ENCODE data around the gene RGS6. TPM values are rescaled to one million over a fixed set of nuclear protein-coding genes. Genes with fewer than 3 reads are reported as not detected.

Gene RGS6
- polyA plus RNA-seq, 4 donors: 1.1 to 11.3 (median 1.3) TPM

GRCh38 chr14:72595152-72595862, 663.1 kb downstream of the RGS6 start:
- DNase-seq (ENCODE audit: low read depth in 4 of 4, low spot score in 3 of 4): no peak

GRCh38 chr14:72597252-72598233, 665.3 kb downstream of the RGS6 start:
- no peak for DNase-seq (ENCODE audit: low read depth in 4 of 4, low spot score in 3 of 4)

DNA sequence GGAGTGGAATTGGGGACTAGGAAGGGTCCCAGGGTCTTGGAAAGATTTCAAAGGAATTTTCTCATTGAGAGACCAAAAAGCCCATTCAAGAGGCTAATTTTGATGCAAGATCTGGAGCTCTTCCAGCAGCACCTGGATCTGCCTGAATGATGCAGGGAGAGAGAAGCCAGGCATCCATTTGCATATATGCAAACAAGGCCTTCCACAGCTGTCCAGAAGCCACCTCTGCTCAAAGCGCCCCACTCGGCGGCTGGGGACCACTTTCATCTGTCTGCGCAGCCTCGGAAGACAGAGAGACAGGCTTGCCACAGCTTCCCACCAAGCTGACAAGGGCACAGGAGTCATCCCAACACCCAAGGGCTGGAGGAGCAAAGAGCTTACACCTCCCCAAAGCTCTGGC, 666.1 kb downstream of the RGS6 start:
- no peak for DNase-seq (ENCODE audit: low read depth in 4 of 4, low spot score in 3 of 4)

- no peak for DNase-seq (ENCODE audit: low read depth in 4 of 4, low spot score in 3 of 4)
Observed at GRCh38 chr14:72599579-72600470, 667.6 kb downstream of the RGS6 start.

- DNase-seq (ENCODE audit: low read depth in 4 of 4, low spot score in 3 of 4): no peak
Observed at GRCh38 chr14:72600551-72601330, 668.5 kb downstream of the RGS6 start.

DNA sequence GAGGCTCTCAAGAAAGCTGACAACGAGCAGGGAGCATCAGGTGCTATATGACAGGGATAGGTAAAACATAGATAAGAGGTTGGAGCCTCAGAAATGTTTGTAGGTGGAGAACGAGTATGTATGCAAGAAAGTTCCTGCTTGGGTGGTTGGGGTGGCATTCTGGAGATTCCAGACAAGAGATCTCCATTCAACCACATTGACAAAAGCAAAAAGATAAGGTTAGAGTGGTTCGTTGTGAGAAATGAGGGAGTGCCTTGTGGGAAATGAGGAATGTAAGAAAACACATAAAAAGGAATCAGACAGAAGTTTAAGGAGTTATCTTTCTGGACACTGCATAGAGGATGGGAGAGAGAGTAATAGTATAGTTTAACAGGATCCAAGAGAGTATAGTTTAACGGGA, 671.4 kb downstream of the RGS6 start:
- DNase-seq (ENCODE audit: low read depth in 4 of 4, low spot score in 3 of 4): no peak

GRCh38 chr14:72604133-72604532, 671.9 kb downstream of the RGS6 start:
- DNase-seq (ENCODE audit: low read depth in 4 of 4, low spot score in 3 of 4): no peak

- no peak for DNase-seq (ENCODE audit: low read depth in 4 of 4, low spot score in 3 of 4)
Observed at GRCh38 chr14:72605096-72605920, 673.1 kb downstream of the RGS6 start.

DNA sequence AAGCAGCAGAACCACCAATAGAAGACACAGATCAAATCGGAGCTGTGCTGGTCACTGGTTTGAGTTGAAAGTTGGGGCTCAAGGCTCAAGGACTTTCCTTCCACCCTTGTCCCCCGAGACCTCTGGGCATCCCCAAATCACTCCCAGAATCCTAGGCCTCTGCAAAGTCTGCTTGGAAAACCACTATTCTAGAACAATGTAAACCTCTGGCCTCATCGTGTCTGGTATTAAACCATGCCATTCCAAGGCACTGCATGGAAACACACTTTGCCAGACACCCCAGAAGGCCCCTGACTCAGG, 673.6 kb downstream of the RGS6 start:
- no peak for DNase-seq (ENCODE audit: low read depth in 4 of 4, low spot score in 3 of 4)

DNA sequence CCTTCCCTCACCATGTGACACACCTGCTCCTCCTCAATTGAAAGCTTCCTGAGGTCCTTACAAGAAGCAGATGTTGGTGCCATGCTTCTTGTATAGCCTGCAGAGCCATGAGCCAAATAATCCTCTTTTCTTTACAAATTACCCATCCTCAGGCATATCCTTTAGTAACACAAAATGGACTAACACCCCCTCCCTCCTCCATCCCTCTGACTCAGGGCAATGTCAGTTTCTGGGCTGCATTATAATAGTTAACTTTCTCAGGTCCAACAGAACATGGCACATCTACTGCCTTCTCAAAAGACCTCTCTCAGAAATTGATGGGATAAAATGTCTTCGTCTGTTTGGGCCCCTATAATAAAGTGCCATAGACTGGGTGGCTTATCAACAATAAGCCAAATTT, 674.6 kb downstream of the RGS6 start:
- DNase-seq (ENCODE audit: low read depth in 4 of 4, low spot score in 3 of 4): no peak

DNA sequence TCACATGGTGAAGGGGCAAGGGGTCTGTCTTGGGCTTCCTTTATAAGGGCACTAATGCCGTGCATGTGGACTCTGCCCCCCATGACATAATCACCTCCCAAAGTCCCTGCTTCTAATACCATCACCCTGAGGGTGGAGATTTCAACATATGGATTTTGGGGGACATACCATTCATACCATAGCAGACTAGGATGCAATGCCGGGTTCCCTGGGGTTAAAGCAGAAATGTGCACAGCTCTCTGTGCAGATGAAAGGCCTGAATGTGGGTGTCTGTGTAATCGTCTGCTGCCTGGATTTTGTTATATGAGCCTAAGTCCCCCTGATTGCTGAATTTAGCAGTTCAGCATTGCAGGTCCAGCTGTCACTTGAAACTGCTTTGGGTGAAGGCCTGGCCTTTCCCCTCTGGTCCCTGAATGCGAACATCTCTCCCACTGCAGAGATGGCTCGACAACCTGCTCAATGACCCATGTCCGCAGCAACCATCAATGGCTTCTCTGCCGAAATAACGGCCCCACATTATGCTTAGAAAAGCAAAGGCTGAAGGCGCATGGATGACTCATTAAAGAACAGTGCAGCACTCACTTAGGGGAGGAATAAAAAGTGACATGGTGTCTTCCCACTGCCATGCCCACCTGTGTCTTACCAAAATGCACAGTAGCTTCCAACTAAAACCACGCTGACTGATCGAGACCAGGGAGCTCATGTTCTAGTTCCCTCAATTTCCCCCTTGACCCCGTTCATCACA, 675.3 kb downstream of the RGS6 start:
- no peak for DNase-seq (ENCODE audit: low read depth in 4 of 4, low spot score in 3 of 4)

DNA sequence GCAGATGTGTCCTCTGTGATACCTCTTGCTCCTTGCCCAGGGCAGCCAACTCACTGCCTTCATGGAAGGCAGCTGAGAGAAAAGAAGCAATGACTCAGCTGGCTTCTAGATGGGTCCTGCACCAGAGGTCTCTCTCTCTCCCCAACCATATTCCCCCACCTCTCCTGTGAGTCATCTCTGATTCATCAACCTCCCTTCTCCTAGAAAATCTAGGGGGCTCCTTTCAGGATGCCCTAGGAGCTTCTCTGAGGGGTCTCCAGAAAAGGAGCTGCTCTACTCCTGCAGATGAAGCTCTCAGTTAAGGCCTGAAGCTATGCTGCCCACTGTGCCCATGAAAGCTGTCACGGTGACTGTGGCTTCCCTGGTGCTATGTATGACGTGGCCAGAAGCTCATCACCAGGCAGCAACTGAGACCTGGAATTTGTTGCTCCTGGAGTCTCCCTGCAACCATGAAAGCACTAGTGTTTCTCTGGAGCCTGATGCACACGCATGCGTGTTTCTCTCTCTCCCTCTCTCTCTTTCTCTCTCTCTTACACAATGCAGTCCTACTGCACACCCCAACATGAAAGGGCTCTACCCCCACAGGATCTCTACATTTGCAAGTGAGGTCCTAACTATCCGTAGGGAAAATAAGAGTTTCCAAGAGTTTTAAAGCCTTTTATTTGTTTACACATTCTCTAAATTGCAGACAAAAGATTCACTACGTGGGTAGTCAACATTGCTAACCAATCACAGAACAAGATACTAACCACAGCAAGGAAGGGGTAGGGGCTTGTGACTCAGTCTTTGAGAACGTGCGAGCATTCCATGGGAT, 676.4 kb downstream of the RGS6 start:
- DNase-seq (ENCODE audit: low read depth in 4 of 4, low spot score in 3 of 4): no peak

- DNase-seq (ENCODE audit: low read depth in 4 of 4, low spot score in 3 of 4): no peak
Observed at GRCh38 chr14:72609205-72609916, 677.1 kb downstream of the RGS6 start.

- DNase-seq (ENCODE audit: low read depth in 4 of 4, low spot score in 3 of 4): no peak
Observed at GRCh38 chr14:72610096-72610830, 678.0 kb downstream of the RGS6 start.

- no peak for DNase-seq (ENCODE audit: low read depth in 4 of 4, low spot score in 3 of 4)
Observed at GRCh38 chr14:72610831-72611200, 678.6 kb downstream of the RGS6 start.

GRCh38 chr14:72611506-72611905, 679.3 kb downstream of the RGS6 start:
- no peak for DNase-seq (ENCODE audit: low read depth in 4 of 4, low spot score in 3 of 4)

DNA sequence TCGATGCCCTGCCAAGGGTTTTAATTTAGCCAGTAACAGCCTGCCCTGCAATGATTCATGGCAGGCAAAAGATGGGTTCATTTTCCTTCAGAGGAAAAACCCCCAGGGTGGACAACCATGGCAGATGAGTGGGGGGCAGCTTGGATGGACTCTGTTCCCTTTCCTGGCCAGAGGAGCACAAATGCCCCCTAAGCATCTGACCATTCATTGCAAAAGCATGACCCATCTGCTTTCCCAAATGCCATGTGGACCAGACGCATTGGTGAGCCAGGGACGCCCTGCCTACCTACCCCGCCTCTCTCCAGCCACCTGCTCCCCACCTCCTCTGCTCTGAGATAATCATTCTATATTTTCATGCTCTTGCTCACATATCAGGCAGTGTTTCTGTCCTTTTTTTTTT, 679.8 kb downstream of the RGS6 start:
- DNase-seq (ENCODE audit: low read depth in 4 of 4, low spot score in 3 of 4): no peak
